ENCODE results near the gene POLK. TPM values are rescaled to one million over a fixed set of nuclear protein-coding genes. Genes with fewer than 3 reads are reported as not detected.

POLK gene
- total RNA-seq, 1 donor from 2014 or later: 26.5 TPM

- H3K9me3 Mint-ChIP-seq (ENCODE audit: low read depth): no peaks in the 10 kb centered on the region
- no peak for DNase-seq (ENCODE audit: low spot score)
- no peak overlapping the region for H3K4me3 Mint-ChIP-seq (ENCODE audit: unreplicated experiment)
- H3K36me3 Mint-ChIP-seq (ENCODE audit: low read depth): no peaks in the 10 kb centered on the region
- TF ChIP-seq CTCF (IDR thresholded peaks at IDR 0.05): no peak
- peaks cover 26% of the 10 kb centered on the region for H3K4me1 Mint-ChIP-seq (ENCODE audit: low read depth)
- peak overlapping the region; percentile 96 for H3K27ac Mint-ChIP-seq (ENCODE audit: unreplicated experiment)
- no peaks in the 10 kb centered on the region for H3K27me3 Mint-ChIP-seq (ENCODE audit: low read depth)
Observed at GRCh38 chr5:75616971-75617621, 105.4 kb downstream of the POLK start.

GRCh38 chr5:75617736-75618352 is 106.2 kb downstream of the POLK start:
- no peaks in the 10 kb centered on the region for H3K36me3 Mint-ChIP-seq (ENCODE audit: low read depth)
- no peak for DNase-seq (ENCODE audit: low spot score)
- H3K27ac Mint-ChIP-seq (ENCODE audit: unreplicated experiment): peak overlapping the region; percentile 96
- peaks cover 26% of the 10 kb centered on the region for H3K4me1 Mint-ChIP-seq (ENCODE audit: low read depth)
- no peaks in the 10 kb centered on the region for H3K27me3 Mint-ChIP-seq (ENCODE audit: low read depth)
- TF ChIP-seq CTCF (IDR thresholded peaks at IDR 0.05): no peak
- H3K4me3 Mint-ChIP-seq (ENCODE audit: unreplicated experiment): no peak overlapping the region
- H3K9me3 Mint-ChIP-seq (ENCODE audit: low read depth): no peaks in the 10 kb centered on the region

- H3K4me3 Mint-ChIP-seq (ENCODE audit: unreplicated experiment): no peak overlapping the region
- H3K9me3 Mint-ChIP-seq (ENCODE audit: low read depth): no peaks in the 10 kb centered on the region
- no peak overlapping the region for H3K27ac Mint-ChIP-seq (ENCODE audit: unreplicated experiment)
- no peaks in the 10 kb centered on the region for H3K27me3 Mint-ChIP-seq (ENCODE audit: low read depth)
- no peak for TF ChIP-seq CTCF (IDR thresholded peaks at IDR 0.05)
- H3K4me1 Mint-ChIP-seq (ENCODE audit: low read depth): peaks cover 32% of the 10 kb centered on the region
- no peaks in the 10 kb centered on the region for H3K36me3 Mint-ChIP-seq (ENCODE audit: low read depth)
- no peak for DNase-seq (ENCODE audit: low spot score)
Observed at GRCh38 chr5:75620184-75620959, 108.7 kb downstream of the POLK start.

GRCh38 chr5:75622564-75622963 is 110.9 kb downstream of the POLK start:
- Mint-ChIP-seq H3K27me3 (ENCODE audit: low read depth) (no peaks in the 10 kb centered on the region), H3K9me3 (ENCODE audit: low read depth) (no peaks in the 10 kb centered on the region), H3K4me3 (ENCODE audit: unreplicated experiment) (no peak overlapping the region), H3K36me3 (ENCODE audit: low read depth) (peaks cover 2% of the 10 kb centered on the region), H3K4me1 (ENCODE audit: low read depth) (peaks cover 15% of the 10 kb centered on the region), H3K27ac (ENCODE audit: unreplicated experiment) (no peak overlapping the region)
- DNase-seq (ENCODE audit: low spot score): no peak
- TF ChIP-seq CTCF (IDR thresholded peaks at IDR 0.05): no peak

GRCh38 chr5:75623846-75624245 is 112.2 kb downstream of the POLK start:
- no peaks in the 10 kb centered on the region for H3K9me3 Mint-ChIP-seq (ENCODE audit: low read depth)
- DNase-seq (ENCODE audit: low spot score): no peak
- no peaks in the 10 kb centered on the region for H3K27me3 Mint-ChIP-seq (ENCODE audit: low read depth)
- no peak for TF ChIP-seq CTCF (IDR thresholded peaks at IDR 0.05)
- no peak overlapping the region for H3K4me3 Mint-ChIP-seq (ENCODE audit: unreplicated experiment)
- peaks cover 6% of the 10 kb centered on the region for H3K4me1 Mint-ChIP-seq (ENCODE audit: low read depth)
- H3K36me3 Mint-ChIP-seq (ENCODE audit: low read depth): peaks cover 2% of the 10 kb centered on the region
- H3K27ac Mint-ChIP-seq (ENCODE audit: unreplicated experiment): no peak overlapping the region
